IPS-11a (cell line): Measurements from ENCODE around the gene LRBA.
"Not testable (repeated sequence)": the region's sequence is repeated elsewhere in the genome, so short reads cannot be mapped to it uniquely, and the experiment has no call there.

Experiments used
- H3K4me3 ChIP-seq: one replicate; pipeline ENCODE4 v1.5.1; 2013; ENCODE audit warnings: low read depth, low read length, control low read depth

Gene LRBA

GRCh38 chr4:151014521-151015458, at the start of gene LRBA:
Gene LRBA, minus strand, starts transcription at chr4:151015284. Its CDS starts 642 bp downstream, at chr4:151014642.
- H3K4me3 ChIP-seq, result peak within 1 kb of the TSS; percentile 87

GRCh38 chr4:151063143-151063542, 48.1 kb upstream of the LRBA start:
- H3K4me3 ChIP-seq, result not testable (repeated sequence)

GRCh38 chr4:151055539-151055938, 40.5 kb upstream of the LRBA start:
- no peak overlapping the region for H3K4me3 ChIP-seq

- H3K4me3 ChIP-seq, result no peak overlapping the region
Observed at GRCh38 chr4:151052785-151053184, 37.7 kb upstream of the LRBA start.

- H3K4me3 ChIP-seq, result peak overlapping the region; percentile 49
Observed at GRCh38 chr4:151049430-151049884, 34.4 kb upstream of the LRBA start.

- peak overlapping the region; percentile 49 for H3K4me3 ChIP-seq
Observed at GRCh38 chr4:151048913-151049312, 33.8 kb upstream of the LRBA start.

GRCh38 chr4:151046609-151047008, 31.5 kb upstream of the LRBA start:
- H3K4me3 ChIP-seq, result no peak overlapping the region

- H3K4me3 ChIP-seq, result no peak overlapping the region
Observed at GRCh38 chr4:151045907-151046306, 30.8 kb upstream of the LRBA start.

- H3K4me3 ChIP-seq, result no peak overlapping the region
Observed at GRCh38 chr4:151043803-151044515, 28.9 kb upstream of the LRBA start.

- no peak overlapping the region for H3K4me3 ChIP-seq
Observed at GRCh38 chr4:151039733-151040132, 24.6 kb upstream of the LRBA start.

- no peak overlapping the region for H3K4me3 ChIP-seq
Observed at GRCh38 chr4:151038452-151039157, 23.5 kb upstream of the LRBA start.

GRCh38 chr4:151035911-151036310, 20.8 kb upstream of the LRBA start:
- H3K4me3 ChIP-seq, result no peak overlapping the region

- no peak overlapping the region for H3K4me3 ChIP-seq
Observed at GRCh38 chr4:151035328-151035727, 20.2 kb upstream of the LRBA start.

- no peak overlapping the region for H3K4me3 ChIP-seq
Observed at GRCh38 chr4:151034829-151035228, 19.7 kb upstream of the LRBA start.

GRCh38 chr4:151031831-151032605, 16.9 kb upstream of the LRBA start:
- H3K4me3 ChIP-seq, result no peak overlapping the region

- no peak overlapping the region for H3K4me3 ChIP-seq
Observed at GRCh38 chr4:151029537-151029936, 14.5 kb upstream of the LRBA start.

- not testable (repeated sequence) for H3K4me3 ChIP-seq
Observed at GRCh38 chr4:151029006-151029405, 13.9 kb upstream of the LRBA start.

- H3K4me3 ChIP-seq, result no peak overlapping the region
Observed at GRCh38 chr4:151025759-151026158, 10.7 kb upstream of the LRBA start.

- H3K4me3 ChIP-seq, result no peak overlapping the region
Observed at GRCh38 chr4:151022586-151022985, 7.5 kb upstream of the LRBA start.

- no peak overlapping the region for H3K4me3 ChIP-seq
Observed at GRCh38 chr4:151021637-151022334, 6.7 kb upstream of the LRBA start.
